GM23338 (cell line): ENCODE results near the gene KIFAP3. TPM values are rescaled to one million over a fixed set of nuclear protein-coding genes. Genes with fewer than 3 reads are reported as not detected.
"Not testable (repeated sequence)": the region's sequence is repeated elsewhere in the genome, so short reads cannot be mapped to it uniquely, and the experiment has no call there.

Experiments used
- ATAC-seq: fragments of 200-7000 bp; cut with Tn5 transposase; 3 replicates; pipeline ENCODE4 v1.9.1; 2020
- DNase-seq: peaks from one replicate; pipeline ENCODE4 v3.0.0-alpha.2; 2015; ENCODE audit warnings: low spot score
- H2AFZ ChIP-seq: fragments of 200-600 bp; sonication (generic); 2 replicates; pipeline ENCODE4 v1.8.0; 2016; ENCODE audit warnings: antibody characterized with exemption, mild to moderate bottlenecking, moderate library complexity
- H3F3A ChIP-seq: fragments of 200-600 bp; sonication (generic); replicated peaks from 2 replicates; pipeline ENCODE4 v1.8.0; 2017; ENCODE audit warnings: antibody characterized with exemption, mixed run types, low read depth
- H3K27ac ChIP-seq: fragments of 200-600 bp; sonication (generic); 2 replicates; pipeline ENCODE4 v1.6.1; 2016; ENCODE audit warnings: low read depth
- H3K27me3 ChIP-seq: fragments of 200-600 bp; sonication (generic); 2 replicates; pipeline ENCODE4 v1.8.0; 2016; ENCODE audit warnings: mild to moderate bottlenecking, mixed run types, moderate library complexity; ENCODE audit not compliant: insufficient read depth
- H3K36me3 ChIP-seq: fragments of 200-600 bp; sonication (generic); 2 replicates; pipeline ENCODE4 v1.8.0; 2016; ENCODE audit warnings: mild to moderate bottlenecking; ENCODE audit not compliant: insufficient read depth
- H3K4me1 ChIP-seq: fragments of 200-600 bp; sonication (generic); 2 replicates; pipeline ENCODE4 v1.8.0; 2016; ENCODE audit warnings: mild to moderate bottlenecking, moderate library complexity; ENCODE audit not compliant: insufficient read depth
- H3K4me2 ChIP-seq: fragments of 200-600 bp; sonication (generic); 2 replicates; pipeline ENCODE4 v1.7.1; 2017; ENCODE audit warnings: mixed run types
- H3K4me3 ChIP-seq: fragments of 200-600 bp; sonication (generic); 2 replicates; pipeline ENCODE4 v1.6.1; 2016; ENCODE audit warnings: mixed run types
- H3K79me2 ChIP-seq: fragments of 200-600 bp; sonication (generic); replicated peaks from 2 replicates; pipeline ENCODE4 v1.8.0; 2017; ENCODE audit warnings: mild to moderate bottlenecking; ENCODE audit not compliant: insufficient read depth
- H3K9me2 ChIP-seq: fragments of 200-600 bp; sonication (generic); 2 replicates; pipeline ENCODE4 v1.8.0; 2017; ENCODE audit not compliant: insufficient read depth
- H4K20me1 ChIP-seq: fragments of 200-600 bp; sonication (generic); replicated peaks from 2 replicates; pipeline ENCODE4 v1.8.0; 2017; ENCODE audit warnings: mild to moderate bottlenecking; ENCODE audit not compliant: insufficient read depth
- H3K27ac Mint-ChIP-seq: 2 replicates; pipeline ENCODE4 v1.8.0; 2020; ENCODE audit warnings: inconsistent platforms, mild to moderate bottlenecking, moderate library complexity, mixed read lengths
- H3K27me3 Mint-ChIP-seq: 3 replicates; pipeline ENCODE4 v1.8.0; 2022; ENCODE audit warnings: low read depth, mild to moderate bottlenecking, moderate library complexity, mixed read lengths, inconsistent platforms; ENCODE audit not compliant: insufficient read depth, poor library complexity
- H3K36me3 Mint-ChIP-seq: 3 replicates; pipeline ENCODE4 v1.8.0; 2021; ENCODE audit warnings: low read depth, mild to moderate bottlenecking, inconsistent platforms, moderate library complexity, mixed read lengths
- H3K4me1 Mint-ChIP-seq: 3 replicates; pipeline ENCODE4 v1.8.0; 2020; ENCODE audit warnings: mild to moderate bottlenecking, inconsistent platforms, mixed read lengths
- H3K4me3 Mint-ChIP-seq: 3 replicates; pipeline ENCODE4 v1.8.0; 2021; ENCODE audit warnings: moderate library complexity, mild to moderate bottlenecking, inconsistent platforms, mixed read lengths
- H3K9me3 Mint-ChIP-seq: 3 replicates; pipeline ENCODE4 v1.8.0; 2020; ENCODE audit warnings: moderate library complexity, mild to moderate bottlenecking, inconsistent platforms, mixed read lengths
- NANOG ChIP-seq: IDR thresholded peaks from 2 replicates; pipeline ENCODE4 v1.6.1; 2016; ENCODE audit warnings: antibody characterized with exemption, borderline replicate concordance
- POLR2AphosphoS5 ChIP-seq: IDR thresholded peaks from 2 replicates; pipeline ENCODE4 v1.6.1; 2016; ENCODE audit warnings: antibody characterized with exemption, low read depth
- REST ChIP-seq: IDR thresholded peaks from one replicate; pipeline ENCODE4 v1.6.1; 2018; ENCODE audit warnings: antibody characterized with exemption; ENCODE audit not compliant: unreplicated experiment
- ZNF114 ChIP-seq: fragments of 250-450 bp; sonication (Bioruptor Pico); IDR thresholded peaks from 2 replicates; pipeline ENCODE4 v1.5.0; 2020; ENCODE audit warnings: mild to moderate bottlenecking, moderate library complexity
- ZNF462 ChIP-seq: fragments of 250-450 bp; sonication (Bioruptor Pico); IDR thresholded peaks from 2 replicates; pipeline ENCODE4 v1.5.0; 2020; ENCODE audit warnings: mild to moderate bottlenecking, moderate library complexity
- polyA plus RNA-seq: library from polyadenylated mRNA; unstranded; fragments of >200 nt; fragmentation: Nextera tagmentation; extraction: Ambion mirVana; gene quantifications from 2 replicates; pipeline ENCODE4 v1.2.1, GENCODE V29; 2016
- total RNA-seq: library from RNA; depleted of rRNA; stranded (reverse); fragments of >200 nt; shearing (Covaris generic); gene quantifications from 2 replicates; pipeline ENCODE4 v1.2.3, GENCODE V29; 2014

Gene KIFAP3
- total and polyA plus RNA-seq, 2 experiments from 2014 or later = 2.7 to 3.1 TPM

GRCh38 chr1:170113140-170113539 is 38.6 kb upstream of the KIFAP3 start:
- Mint-ChIP-seq H3K36me3 (peaks cover 21% of the 10 kb centered on the region), H3K9me3 (peaks cover 59% of the 10 kb centered on the region)
- H3K4me3 Mint-ChIP-seq, H3K27me3 Mint-ChIP-seq, H3K27ac Mint-ChIP-seq, H2AFZ ChIP-seq, H3K4me3 ChIP-seq, ATAC-seq, H3K4me1 Mint-ChIP-seq, H3K4me1 ChIP-seq, H3K27ac ChIP-seq, H3K9me2 ChIP-seq, H3K36me3 ChIP-seq, H3K4me2 ChIP-seq, H3K79me2 ChIP-seq, H3F3A ChIP-seq, H3K27me3 ChIP-seq, DNase-seq, H4K20me1 ChIP-seq: not testable (repeated sequence)

GRCh38 chr1:170097449-170097948 is 23.0 kb upstream of the KIFAP3 start:
- H3F3A ChIP-seq = no peaks in the 10 kb centered on the region
- H3K36me3 ChIP-seq = no peaks in the 10 kb centered on the region
- no peak for TF ChIP-seq ZNF462 (CRISPR knock-in tag)
- no peak for TF ChIP-seq REST
- no peak for TF ChIP-seq ZNF114
- TF ChIP-seq POLR2AphosphoS5 = no peak
- TF ChIP-seq NANOG = no peak
- H3K36me3 Mint-ChIP-seq = peaks cover 5% of the 10 kb centered on the region; the same call in 1 of the 3 replicates
- no peaks in the 10 kb centered on the region for H3K79me2 ChIP-seq
- H3K27me3 Mint-ChIP-seq = no peaks in the 10 kb centered on the region
- H3K27me3 ChIP-seq = no peaks in the 10 kb centered on the region
- peaks cover 25% of the 10 kb centered on the region for H3K4me1 Mint-ChIP-seq
- H2AFZ ChIP-seq = 0 out of 2 replicates have a peak overlapping the region, but pooled peaks have one; percentile 10
- ATAC-seq (no peak), DNase-seq (no peak)
- no peaks in the 10 kb centered on the region for H4K20me1 ChIP-seq
- no peak overlapping the region for H3K4me3 ChIP-seq
- no peak overlapping the region for H3K27ac Mint-ChIP-seq
- H3K9me2 ChIP-seq = no peaks in the 10 kb centered on the region
- H3K4me3 Mint-ChIP-seq = no peak overlapping the region
- H3K9me3 Mint-ChIP-seq = peaks cover 17% of the 10 kb centered on the region
- no peak overlapping the region for H3K27ac ChIP-seq
- H3K4me1 ChIP-seq = 0 out of 2 replicates have a peak, but pooled peaks cover 3% of the 10 kb centered on the region
- no peak overlapping the region for H3K4me2 ChIP-seq
